Mucosa of stomach (tissue), 1 donor: Measurements from ENCODE around the gene TLCD4.

ENCODE experiments used
- H3K27me3 ChIP-seq: one replicate; pipeline ENCODE4 v1.7.0; 2013; ENCODE audit warnings: mild to moderate bottlenecking, low read length; ENCODE audit not compliant: control insufficient read depth, insufficient read depth
- H3K36me3 ChIP-seq: one replicate; pipeline ENCODE4 v1.7.0; 2013; ENCODE audit warnings: low read length; ENCODE audit not compliant: control insufficient read depth, insufficient read depth
- H3K4me1 ChIP-seq: one replicate; pipeline ENCODE4 v1.7.0; 2013; ENCODE audit warnings: mild to moderate bottlenecking, low read length; ENCODE audit not compliant: control insufficient read depth, insufficient read depth
- H3K4me3 ChIP-seq: one replicate; pipeline ENCODE4 v1.7.0; 2013; ENCODE audit warnings: low read length
- H3K9ac ChIP-seq: one replicate; pipeline ENCODE4 v1.7.0; 2013; ENCODE audit warnings: mild to moderate bottlenecking, low read length, moderate library complexity
- H3K9me3 ChIP-seq: one replicate; pipeline ENCODE4 v1.7.0; 2013; ENCODE audit warnings: mild to moderate bottlenecking, low read length, moderate library complexity; ENCODE audit not compliant: control insufficient read depth
- donor health status: Pancreatic carcinoma.

TLCD4 gene

DNA sequence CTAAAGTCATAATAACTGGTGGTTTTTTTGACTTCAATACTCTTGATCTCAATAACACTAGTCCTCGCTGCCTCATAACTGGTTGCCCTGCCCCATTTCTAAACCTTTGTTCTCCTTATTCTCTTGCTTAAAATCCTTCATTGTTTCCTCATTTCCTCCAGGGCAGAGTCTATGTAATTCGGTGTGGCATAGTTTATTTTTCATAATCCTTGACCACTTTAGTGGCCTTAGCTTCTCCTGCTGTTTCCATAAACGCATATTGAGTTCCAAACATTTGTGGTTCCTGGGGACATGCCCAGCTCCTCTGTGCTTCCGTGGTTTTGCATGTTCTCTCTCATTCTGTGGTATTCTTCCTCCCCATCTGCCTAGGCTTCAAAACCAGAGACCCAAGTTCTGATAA is 19.0 kb upstream of the TLCD4 start:
- no peaks in the 10 kb centered on the region for H3K4me1 ChIP-seq
- no peaks in the 10 kb centered on the region for H3K36me3 ChIP-seq
- H3K27me3 ChIP-seq: no peaks in the 10 kb centered on the region
- no peaks in the 10 kb centered on the region for H3K9me3 ChIP-seq
- no peak overlapping the region for H3K9ac ChIP-seq
- no peak overlapping the region for H3K4me3 ChIP-seq

DNA sequence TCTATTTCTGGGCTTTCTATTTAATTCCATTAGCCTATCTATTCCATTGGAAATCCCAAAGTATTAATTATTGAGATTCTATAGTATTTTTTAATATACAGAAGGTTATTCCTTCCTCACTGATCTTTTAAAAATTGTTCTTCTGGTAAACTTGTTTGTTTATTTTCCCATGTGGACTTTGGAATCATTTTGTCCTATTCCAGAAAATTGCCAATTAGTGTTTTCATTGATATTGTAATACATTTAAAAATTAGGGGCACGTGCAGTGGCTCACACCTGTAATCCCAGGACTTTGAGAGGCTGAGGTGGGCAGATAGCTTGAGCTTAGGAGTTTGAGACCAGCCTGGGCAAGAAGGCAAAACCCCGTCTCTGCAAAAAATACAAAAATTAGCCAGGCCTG is 8.4 kb upstream of the TLCD4 start:
- Histone ChIP-seq H3K9ac (no peak overlapping the region), H3K9me3 (no peaks in the 10 kb centered on the region), H3K36me3 (no peaks in the 10 kb centered on the region), H3K27me3 (no peaks in the 10 kb centered on the region), H3K4me1 (no peaks in the 10 kb centered on the region), H3K4me3 (no peak overlapping the region)

- Histone ChIP-seq H3K4me1 (no peaks in the 10 kb centered on the region), H3K9ac (no peak overlapping the region), H3K27me3 (no peaks in the 10 kb centered on the region), H3K9me3 (no peaks in the 10 kb centered on the region), H3K36me3 (no peaks in the 10 kb centered on the region), H3K4me3 (no peak overlapping the region)
Measured at GRCh38 chr1:95111014-95111413, 6.1 kb upstream of the TLCD4 start.

DNA sequence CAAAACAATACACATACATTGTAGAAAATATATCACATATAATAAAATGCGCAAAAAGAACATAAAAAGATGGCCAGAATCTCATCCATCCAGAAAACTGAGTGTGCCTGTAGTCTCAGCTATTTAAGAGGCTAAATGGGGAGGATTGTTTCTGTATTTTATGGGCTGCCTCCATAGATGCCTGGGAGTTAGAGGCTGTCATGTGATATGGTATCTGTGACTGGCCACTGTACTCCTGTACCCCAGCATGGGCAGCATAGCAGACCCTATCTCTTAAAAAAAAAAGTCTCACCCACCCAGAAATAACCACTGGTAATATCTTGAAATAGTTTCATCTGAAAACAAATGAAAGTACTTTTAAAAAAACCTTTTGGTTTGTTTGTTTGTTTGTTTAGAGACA is 3.5 kb upstream of the TLCD4 start:
- Histone ChIP-seq H3K36me3 (no peaks in the 10 kb centered on the region), H3K27me3 (peaks cover 5% of the 10 kb centered on the region), H3K9ac (no peak overlapping the region), H3K4me1 (no peaks in the 10 kb centered on the region), H3K4me3 (no peak overlapping the region), H3K9me3 (no peaks in the 10 kb centered on the region)

GRCh38 chr1:95115708-95116137 is 1.4 kb upstream of the TLCD4 start:
- Histone ChIP-seq H3K9me3 (no peaks in the 10 kb centered on the region), H3K27me3 (peaks cover 5% of the 10 kb centered on the region), H3K9ac (no peak overlapping the region), H3K36me3 (no peaks in the 10 kb centered on the region), H3K4me1 (no peaks in the 10 kb centered on the region), H3K4me3 (no peak overlapping the region)

- H3K4me1 ChIP-seq: peaks cover 1% of the 10 kb centered on the region
- no peaks in the 10 kb centered on the region for H3K36me3 ChIP-seq
- H3K9me3 ChIP-seq: no peaks in the 10 kb centered on the region
- peak overlapping the region; percentile 44 for H3K4me3 ChIP-seq
- peak overlapping the region; percentile 56 for H3K9ac ChIP-seq
- peaks cover 5% of the 10 kb centered on the region for H3K27me3 ChIP-seq
Measured at GRCh38 chr1:95116580-95117206, 462 bp upstream of the TLCD4 start.

- Histone ChIP-seq H3K36me3 (no peaks in the 10 kb centered on the region), H3K4me3 (no peak overlapping the region), H3K9me3 (no peaks in the 10 kb centered on the region), H3K27me3 (peaks cover 5% of the 10 kb centered on the region), H3K4me1 (peaks cover 10% of the 10 kb centered on the region), H3K9ac (peak overlapping the region; percentile 56)
Measured at GRCh38 chr1:95118067-95118499, 928 bp downstream of the TLCD4 start.

GRCh38 chr1:95118710-95119109 is 1.6 kb downstream of the TLCD4 start:
- peaks cover 10% of the 10 kb centered on the region for H3K4me1 ChIP-seq
- peaks cover 5% of the 10 kb centered on the region for H3K27me3 ChIP-seq
- H3K9me3 ChIP-seq: no peaks in the 10 kb centered on the region
- no peaks in the 10 kb centered on the region for H3K36me3 ChIP-seq
- H3K4me3 ChIP-seq: no peak overlapping the region
- no peak overlapping the region for H3K9ac ChIP-seq

DNA sequence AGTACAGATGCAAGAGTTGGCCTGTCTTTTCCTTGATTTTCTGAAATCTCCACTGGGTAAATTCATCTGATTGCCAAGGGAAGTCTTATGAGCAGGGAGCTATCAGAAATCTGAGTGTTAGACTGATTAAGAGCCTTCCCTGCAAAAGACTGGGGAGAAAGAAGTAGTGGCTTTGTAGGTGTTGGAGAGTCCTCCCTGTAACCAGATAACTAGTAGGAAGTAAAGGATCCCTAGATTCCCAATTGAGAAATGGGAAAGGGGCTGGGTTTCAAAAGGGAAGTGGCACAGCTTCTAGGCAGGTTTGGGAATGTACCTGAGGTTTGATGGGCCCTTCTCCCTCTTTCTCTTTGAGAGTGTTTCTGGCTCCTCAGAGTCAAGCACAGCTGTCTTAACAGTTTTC is 2.1 kb downstream of the TLCD4 start:
- H3K9me3 ChIP-seq: no peaks in the 10 kb centered on the region
- no peak overlapping the region for H3K4me3 ChIP-seq
- H3K9ac ChIP-seq: no peak overlapping the region
- H3K4me1 ChIP-seq: peaks cover 10% of the 10 kb centered on the region
- H3K27me3 ChIP-seq: peaks cover 5% of the 10 kb centered on the region
- no peaks in the 10 kb centered on the region for H3K36me3 ChIP-seq

GRCh38 chr1:95122151-95122697 is 5.1 kb downstream of the TLCD4 start:
- H3K27me3 ChIP-seq: peaks cover 5% of the 10 kb centered on the region
- no peaks in the 10 kb centered on the region for H3K36me3 ChIP-seq
- peaks cover 10% of the 10 kb centered on the region for H3K4me1 ChIP-seq
- no peak overlapping the region for H3K4me3 ChIP-seq
- H3K9me3 ChIP-seq: no peaks in the 10 kb centered on the region
- no peak overlapping the region for H3K9ac ChIP-seq

- H3K9me3 ChIP-seq: no peaks in the 10 kb centered on the region
- H3K4me3 ChIP-seq: no peak overlapping the region
- peaks cover 10% of the 10 kb centered on the region for H3K4me1 ChIP-seq
- H3K27me3 ChIP-seq: no peaks in the 10 kb centered on the region
- no peak overlapping the region for H3K9ac ChIP-seq
- no peaks in the 10 kb centered on the region for H3K36me3 ChIP-seq
Measured at GRCh38 chr1:95124342-95124741, 7.2 kb downstream of the TLCD4 start.

DNA sequence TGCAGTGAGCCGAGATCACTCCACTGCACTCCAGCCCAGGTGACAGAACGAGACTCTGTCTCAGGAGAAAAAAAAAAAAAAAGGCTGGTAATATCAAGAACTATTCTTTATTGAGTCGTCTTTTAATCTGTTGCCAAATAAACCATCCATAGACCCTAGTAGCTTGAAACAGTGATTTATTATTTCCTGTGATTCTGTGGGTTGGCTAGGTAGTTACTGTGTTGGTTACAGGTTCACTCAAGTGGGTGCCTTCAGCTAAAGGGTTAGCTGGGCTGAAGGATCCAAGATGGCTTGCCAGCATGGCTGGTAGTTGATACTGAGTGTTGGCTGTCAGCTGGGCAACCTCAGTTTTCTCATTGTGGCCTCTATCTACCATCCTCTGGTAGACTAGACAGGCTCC is 9.2 kb downstream of the TLCD4 start:
- H3K36me3 ChIP-seq: no peaks in the 10 kb centered on the region
- H3K9me3 ChIP-seq: no peaks in the 10 kb centered on the region

DNA sequence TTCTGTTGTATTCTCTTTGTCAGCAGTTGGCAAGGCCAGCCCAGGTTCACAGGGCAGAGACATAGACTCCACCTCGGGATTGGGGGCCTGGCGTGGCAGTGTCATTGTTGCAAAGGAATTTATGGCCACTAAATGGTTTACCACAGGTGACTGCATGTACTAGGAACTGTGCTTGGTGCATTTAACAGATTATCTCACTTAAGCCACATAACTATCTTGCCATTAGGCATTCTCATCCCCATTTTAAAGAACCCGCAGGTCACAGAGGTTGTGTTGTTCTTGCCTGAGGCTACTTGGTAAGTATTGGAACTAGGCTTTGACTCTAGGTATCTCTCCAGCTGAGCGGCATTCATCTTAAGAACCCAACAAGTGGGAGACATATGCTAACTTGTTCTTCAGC is 9.7 kb downstream of the TLCD4 start:
- no peak overlapping the region for H3K9ac ChIP-seq
- H3K4me1 ChIP-seq: peaks cover 7% of the 10 kb centered on the region
- H3K27me3 ChIP-seq: no peaks in the 10 kb centered on the region

More for the DNA sequence above, 9.2 kb downstream of the TLCD4 start:
- no peaks in the 10 kb centered on the region for H3K27me3 ChIP-seq
- no peak overlapping the region for H3K9ac ChIP-seq
- peaks cover 10% of the 10 kb centered on the region for H3K4me1 ChIP-seq
- no peak overlapping the region for H3K4me3 ChIP-seq

More for the DNA sequence above, 9.7 kb downstream of the TLCD4 start:
- no peaks in the 10 kb centered on the region for H3K36me3 ChIP-seq
- H3K9me3 ChIP-seq: no peaks in the 10 kb centered on the region
- no peak overlapping the region for H3K4me3 ChIP-seq
